Esophagus muscularis mucosa (tissue), 4 donors: ENCODE results near the gene EXOC6B. TPM values are rescaled to one million over a fixed set of nuclear protein-coding genes. Genes with fewer than 3 reads are reported as not detected.

ENCODE experiments used
- DNase-seq: peaks from one replicate; pipeline ENCODE4 v3.0.0-alpha.2; 2017; ENCODE audit errors: extremely low spot score
- H3K27ac ChIP-seq, 4 donors: fragments of 200-600 bp; sonication (generic); replicated peaks in 1 of 4; 1 replicate in 3 of 4; 2 replicates in 1 of 4; pipeline ENCODE4 v1.5.1; 2016 to 2019; ENCODE audit warnings: mild to moderate bottlenecking in 1 of 4
- H3K27me3 ChIP-seq, 4 donors: fragments of 200-600 bp; sonication (generic); one replicate each; pipeline versions ENCODE4 v1.5.1 to v1.6.0; 2016 to 2019
- H3K36me3 ChIP-seq, 4 donors: fragments of 200-600 bp; sonication (generic); one replicate each; pipeline ENCODE4 v1.5.1; 2016 to 2019
- H3K4me1 ChIP-seq, 4 donors: fragments of 200-600 bp; sonication (generic); one replicate each; pipeline ENCODE4 v1.5.1; 2016 to 2019
- H3K4me3 ChIP-seq, 4 donors: fragments of 200-600 bp; sonication (generic); 1 replicate in 2 of 4; 2 replicates in 2 of 4; pipeline ENCODE4 v1.5.1; 2016 to 2019; ENCODE audit warnings: mild to moderate bottlenecking in 4 of 4, moderate library complexity in 1 of 4
- H3K9me3 ChIP-seq, 4 donors: fragments of 200-600 bp; sonication (generic); 1 replicate in 3 of 4; 2 replicates in 1 of 4; pipeline ENCODE4 v1.5.1; 2016 to 2019
- EP300 ChIP-seq: sonication (generic); formaldehyde crosslinking; IDR thresholded peaks from one replicate; pipeline ENCODE4 v1.6.1; 2017; ENCODE audit warnings: antibody characterized with exemption
- POLR2A ChIP-seq: fragments of 450-650 bp; IDR thresholded peaks from one replicate; pipeline ENCODE4 v1.6.1; 2017; ENCODE audit warnings: antibody characterized with exemption, moderate library complexity, mild to moderate bottlenecking, low read depth
- POLR2AphosphoS5 ChIP-seq, 2 donors: sonication (generic); formaldehyde crosslinking; IDR thresholded peaks; one replicate each; pipeline ENCODE4 v1.6.1; 2017; ENCODE audit warnings: antibody characterized with exemption in 2 of 2
- WGBS: methylation state at CpG from one replicate; pipeline ENCODE4 v1.1.5; 2018; 5-methylcytosine and 5-hydroxymethylcytosine counted together
- intact Hi-C: fragments of 100-400 bp; cut with DNase I; formaldehyde crosslinking; loops from one replicate; pipeline ENCODE4 v1.15.1; 2023
- total RNA-seq, 4 donors: library from RNA; depleted of rRNA; stranded (reverse); fragments of >200 nt; gene quantifications; one replicate each; pipeline versions ENCODE4 v1.1.0 to v1.2.1, GENCODE V29; 2016
- TF ChIP-seq, protein P1 (sequence below), 3 experiments: fragments of 200-600 bp in 2 of 3; fragments of 450-650 bp in 1 of 3; sonication (generic) in 2 of 3; IDR thresholded peaks; one replicate each; pipeline ENCODE4 v1.5.1; 2017 to 2019; ENCODE audit warnings: antibody characterized with exemption in 3 of 3, mild to moderate bottlenecking in 2 of 3, moderate library complexity in 1 of 3

Gene EXOC6B
- total RNA-seq, 4 donors from 2014 or later: 24.5 to 45.9 (median 37.4) TPM

DNA sequence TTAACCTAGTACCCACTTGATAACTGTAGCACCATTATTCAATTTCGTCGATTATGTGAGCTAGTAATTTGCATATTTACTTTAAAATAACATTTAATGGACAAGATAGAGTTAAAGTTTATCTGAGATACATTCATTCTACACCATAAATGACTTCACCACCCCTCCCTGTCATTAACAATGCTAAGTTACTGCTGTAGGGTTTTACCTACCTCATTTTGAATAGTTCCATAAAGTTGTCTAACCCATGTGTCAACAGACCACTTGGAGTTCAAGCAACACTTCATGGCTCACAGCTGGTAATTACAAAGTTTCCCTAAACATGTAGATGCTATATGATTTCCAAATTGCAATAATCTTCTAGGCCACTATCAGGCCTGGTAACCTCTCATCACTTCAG lies 550.7 kb downstream of the EXOC6B start:
- Histone ChIP-seq H3K27ac (no peak overlapping the region), H3K36me3 (no peaks in the 10 kb centered on the region), H3K4me3 (no peak overlapping the region), H3K27me3 (no peaks in the 10 kb centered on the region), H3K9me3 (no peaks in the 10 kb centered on the region), H3K4me1 (peaks cover 18 to 29% (median 22%) of the 10 kb centered on the region in 4 donors)
- TF ChIP-seq, protein P1, sequence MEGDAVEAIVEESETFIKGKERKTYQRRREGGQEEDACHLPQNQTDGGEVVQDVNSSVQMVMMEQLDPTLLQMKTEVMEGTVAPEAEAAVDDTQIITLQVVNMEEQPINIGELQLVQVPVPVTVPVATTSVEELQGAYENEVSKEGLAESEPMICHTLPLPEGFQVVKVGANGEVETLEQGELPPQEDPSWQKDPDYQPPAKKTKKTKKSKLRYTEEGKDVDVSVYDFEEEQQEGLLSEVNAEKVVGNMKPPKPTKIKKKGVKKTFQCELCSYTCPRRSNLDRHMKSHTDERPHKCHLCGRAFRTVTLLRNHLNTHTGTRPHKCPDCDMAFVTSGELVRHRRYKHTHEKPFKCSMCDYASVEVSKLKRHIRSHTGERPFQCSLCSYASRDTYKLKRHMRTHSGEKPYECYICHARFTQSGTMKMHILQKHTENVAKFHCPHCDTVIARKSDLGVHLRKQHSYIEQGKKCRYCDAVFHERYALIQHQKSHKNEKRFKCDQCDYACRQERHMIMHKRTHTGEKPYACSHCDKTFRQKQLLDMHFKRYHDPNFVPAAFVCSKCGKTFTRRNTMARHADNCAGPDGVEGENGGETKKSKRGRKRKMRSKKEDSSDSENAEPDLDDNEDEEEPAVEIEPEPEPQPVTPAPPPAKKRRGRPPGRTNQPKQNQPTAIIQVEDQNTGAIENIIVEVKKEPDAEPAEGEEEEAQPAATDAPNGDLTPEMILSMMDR (IDR thresholded peaks at IDR 0.05): no peak
- no peak for TF ChIP-seq POLR2AphosphoS5 (IDR thresholded peaks at IDR 0.05)
- no peak for TF ChIP-seq POLR2A
- TF ChIP-seq EP300: no peak
- intact Hi-C loops: no loop called here
- DNase-seq: no peak
- WGBS: 91% methylated on average over 2 of the region's 2 CpGs

GRCh38 chr2:72274380-72274797 lies 551.4 kb downstream of the EXOC6B start:
- no peak for DNase-seq
- no peak for TF ChIP-seq POLR2A
- TF ChIP-seq POLR2AphosphoS5 (IDR thresholded peaks at IDR 0.05): no peak
- TF ChIP-seq, protein P1 (IDR thresholded peaks at IDR 0.05): no peak
- TF ChIP-seq EP300: no peak
- intact Hi-C loops: no loop called here
- Histone ChIP-seq H3K4me1 (peaks cover 18 to 32% (median 22%) of the 10 kb centered on the region in 4 donors), H3K9me3 (no peaks in the 10 kb centered on the region), H3K27ac (no peak overlapping the region), H3K27me3 (no peaks in the 10 kb centered on the region), H3K4me3 (no peak overlapping the region), H3K36me3 (no peaks in the 10 kb centered on the region)
- WGBS: 57% methylated on average over 4 of the region's 4 CpGs

- intact Hi-C loops: no loop called here
- WGBS: 57% methylated on average over 1 of the region's 1 CpG
Measured at GRCh38 chr2:72273384-72273783, 552.4 kb downstream of the EXOC6B start.

GRCh38 chr2:72271766-72272641 lies 553.8 kb downstream of the EXOC6B start:
- Histone ChIP-seq H3K27me3 (no peaks in the 10 kb centered on the region), H3K9me3 (no peaks in the 10 kb centered on the region), H3K36me3 (no peaks in the 10 kb centered on the region), H3K27ac (no peak overlapping the region), H3K4me1 (peaks cover 18 to 32% (median 22%) of the 10 kb centered on the region in 4 donors), H3K4me3 (no peak overlapping the region)
- DNase-seq: no peak
- no peak for TF ChIP-seq POLR2A
- TF ChIP-seq, protein P1 (IDR thresholded peaks at IDR 0.05): no peak
- no peak for TF ChIP-seq POLR2AphosphoS5 (IDR thresholded peaks at IDR 0.05)
- TF ChIP-seq EP300: no peak
- intact Hi-C loops: no loop called here
- 48% methylated on average over 5 of the region's 5 CpGs for WGBS

More at GRCh38 chr2:72273384-72273783, 552.4 kb downstream of the EXOC6B start:
- no peak overlapping the region for H3K4me3 ChIP-seq
- peaks cover 18 to 32% (median 22%) of the 10 kb centered on the region in 4 donors for H3K4me1 ChIP-seq
- H3K27ac ChIP-seq: no peak overlapping the region
- no peaks in the 10 kb centered on the region for H3K36me3 ChIP-seq
- DNase-seq: no peak
- no peaks in the 10 kb centered on the region for H3K27me3 ChIP-seq
- H3K9me3 ChIP-seq: no peaks in the 10 kb centered on the region
- TF ChIP-seq POLR2A (no peak), POLR2AphosphoS5 (IDR thresholded peaks at IDR 0.05) (no peak), EP300 (no peak)
- TF ChIP-seq, protein P1 (IDR thresholded peaks at IDR 0.05): no peak
